ENCODE measurements around the gene COPZ2.

DNA sequence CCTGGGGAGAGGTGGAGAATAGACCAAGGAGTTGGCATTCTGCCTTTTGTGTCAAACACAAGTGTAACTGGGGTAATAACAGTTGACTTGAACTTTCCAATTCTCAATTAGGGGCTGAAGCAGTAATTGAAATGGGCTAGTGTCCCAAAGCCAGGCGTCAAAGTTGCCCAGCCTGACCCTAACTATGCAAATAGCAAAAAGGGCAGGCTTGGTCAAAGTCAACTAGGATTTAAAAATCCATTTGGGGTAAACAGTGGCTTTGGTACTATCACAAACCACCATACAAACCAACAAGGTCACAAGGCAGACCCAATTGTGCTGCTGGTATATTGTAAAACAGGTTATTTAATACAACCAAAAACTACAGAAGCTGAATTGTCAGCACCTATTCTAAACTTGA lies 28.6 kb upstream of the COPZ2 start:
- TF ChIP-seq, protein P1, sequence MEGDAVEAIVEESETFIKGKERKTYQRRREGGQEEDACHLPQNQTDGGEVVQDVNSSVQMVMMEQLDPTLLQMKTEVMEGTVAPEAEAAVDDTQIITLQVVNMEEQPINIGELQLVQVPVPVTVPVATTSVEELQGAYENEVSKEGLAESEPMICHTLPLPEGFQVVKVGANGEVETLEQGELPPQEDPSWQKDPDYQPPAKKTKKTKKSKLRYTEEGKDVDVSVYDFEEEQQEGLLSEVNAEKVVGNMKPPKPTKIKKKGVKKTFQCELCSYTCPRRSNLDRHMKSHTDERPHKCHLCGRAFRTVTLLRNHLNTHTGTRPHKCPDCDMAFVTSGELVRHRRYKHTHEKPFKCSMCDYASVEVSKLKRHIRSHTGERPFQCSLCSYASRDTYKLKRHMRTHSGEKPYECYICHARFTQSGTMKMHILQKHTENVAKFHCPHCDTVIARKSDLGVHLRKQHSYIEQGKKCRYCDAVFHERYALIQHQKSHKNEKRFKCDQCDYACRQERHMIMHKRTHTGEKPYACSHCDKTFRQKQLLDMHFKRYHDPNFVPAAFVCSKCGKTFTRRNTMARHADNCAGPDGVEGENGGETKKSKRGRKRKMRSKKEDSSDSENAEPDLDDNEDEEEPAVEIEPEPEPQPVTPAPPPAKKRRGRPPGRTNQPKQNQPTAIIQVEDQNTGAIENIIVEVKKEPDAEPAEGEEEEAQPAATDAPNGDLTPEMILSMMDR (conservative IDR thresholded peaks at IDR 0.05 in 1 of 2, IDR thresholded peaks at IDR 0.05 in 1 of 2; ENCODE audit: extremely low read depth in 1 of 2, insufficient read depth in 1 of 2, low read depth in 1 of 2, low read length in 2 of 2) = no peak
- TF ChIP-seq EZH2 (IDR thresholded peaks at IDR 0.05; ENCODE audit: borderline replicate concordance, low read length) = no peak
